Gastroesophageal sphincter (tissue), 4 donors: ENCODE results near the gene ZNHIT3. TPM values are rescaled to one million over a fixed set of nuclear protein-coding genes. Genes with fewer than 3 reads are reported as not detected.

Experiments
- ATAC-seq: fragments of 150-250 bp; one replicate; pipeline ENCODE4 v1.9.1; 2016; ENCODE audit warnings: mild to moderate bottlenecking, moderate library complexity
- H3K27ac ChIP-seq, 4 donors: fragments of 200-600 bp; sonication (generic) in 3 of 4; 1 replicate in 3 of 4; 2 replicates in 1 of 4; pipeline ENCODE4 v1.5.1; 2016 to 2019
- H3K27me3 ChIP-seq: fragments of 200-600 bp; sonication (generic); one replicate; pipeline ENCODE4 v1.5.1; 2019
- H3K36me3 ChIP-seq, 2 donors: fragments of 200-600 bp; sonication (generic); one replicate each; pipeline ENCODE4 v1.5.1; 2019; ENCODE audit warnings: control low read depth in 1 of 2
- H3K4me1 ChIP-seq, 3 donors: fragments of 200-600 bp; sonication (generic); 1 replicate in 2 of 3; 2 replicates in 1 of 3; pipeline ENCODE4 v1.5.1; 2016 to 2019; ENCODE audit warnings: control low read depth in 2 of 3
- H3K4me3 ChIP-seq, 2 donors: fragments of 200-600 bp; sonication (generic); one replicate each; pipeline ENCODE4 v1.5.1; 2019; ENCODE audit warnings: mild to moderate bottlenecking in 1 of 2, moderate library complexity in 1 of 2
- H3K9me3 ChIP-seq, 3 donors: fragments of 200-600 bp; sonication (generic); one replicate each; pipeline ENCODE4 v1.5.1; 2017 to 2019; ENCODE audit warnings: control low read depth in 2 of 3
- CTCF ChIP-seq, 4 experiments: fragments of 200-600 bp in 2 of 4; fragments of 450-650 bp in 2 of 4; sonication (generic) in 1 of 4; IDR thresholded peaks; one replicate each; pipeline ENCODE4 v1.5.1; 2017 to 2019; ENCODE audit warnings: antibody characterized with exemption in 4 of 4, mild to moderate bottlenecking in 2 of 4, moderate library complexity in 2 of 4
- EP300 ChIP-seq: sonication (generic); formaldehyde crosslinking; IDR thresholded peaks from one replicate; pipeline ENCODE4 v1.6.1; 2017; ENCODE audit warnings: antibody characterized with exemption, mild to moderate bottlenecking
- POLR2A ChIP-seq, 2 donors: fragments of 450-650 bp; IDR thresholded peaks; one replicate each; pipeline ENCODE4 v1.6.1; 2017; ENCODE audit warnings: antibody characterized with exemption in 2 of 2, mild to moderate bottlenecking in 2 of 2, moderate library complexity in 1 of 2
- POLR2AphosphoS5 ChIP-seq: sonication (generic); formaldehyde crosslinking; IDR thresholded peaks from one replicate; pipeline ENCODE4 v1.6.1; 2017; ENCODE audit warnings: antibody characterized with exemption
- WGBS, 2 donors: methylation state at CpG; one replicate each; pipeline ENCODE4 v1.1.5; 2018; ENCODE audit warnings: low coverage in 1 of 2; 5-methylcytosine and 5-hydroxymethylcytosine counted together
- total RNA-seq, 4 donors: library from RNA; depleted of rRNA; stranded (reverse); fragments of >200 nt; gene quantifications; one replicate each; pipeline ENCODE4 v1.1.0, GENCODE V29; 2016

The ZNHIT3 gene
- total RNA-seq, 4 donors from 2014 or later = 30.8 to 42.0 (median 36.5) TPM

DNA sequence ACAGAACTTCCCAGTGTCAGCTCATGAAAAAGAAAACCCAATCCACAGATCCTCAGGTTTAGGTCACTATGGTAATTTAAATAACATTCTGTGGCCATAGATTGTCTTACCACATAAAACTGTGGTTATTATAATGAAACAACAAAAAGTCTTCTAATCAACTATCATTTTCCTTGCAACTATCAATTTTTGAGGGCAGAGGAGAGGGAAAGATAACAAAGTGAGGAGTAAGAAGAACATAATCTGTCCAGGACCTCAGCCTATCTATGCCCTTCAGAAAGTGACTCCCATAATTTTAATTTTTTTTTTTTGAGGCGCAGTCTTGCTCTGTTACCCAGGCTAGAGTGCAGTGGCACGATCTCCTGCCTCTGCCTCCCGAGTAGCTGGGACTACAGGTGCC, 54.2 kb downstream of the ZNHIT3 start:
- 96% methylated on average over 3 of the region's 3 CpGs; no CpG with 5 or more reads in 1 of the 2 donors for WGBS, 2 donors
- no peaks in the 10 kb centered on the region for H3K9me3 ChIP-seq
- H3K27me3 ChIP-seq = no peaks in the 10 kb centered on the region
- H3K36me3 ChIP-seq = peaks cover 0 to 24% of the 10 kb centered on the region in 2 donors
- TF ChIP-seq CTCF (IDR thresholded peaks at IDR 0.05) (no peak), POLR2AphosphoS5 (no peak), EP300 (no peak), POLR2A (IDR thresholded peaks at IDR 0.05) (no peak)
- no peak overlapping the region for H3K4me3 ChIP-seq
- ATAC-seq = no peak
- peaks cover 0 to 24% (median 3%) of the 10 kb centered on the region in 3 donors for H3K4me1 ChIP-seq
- no peak overlapping the region for H3K27ac ChIP-seq

- Histone ChIP-seq H3K27me3 (no peaks in the 10 kb centered on the region), H3K4me3 (no peak overlapping the region), H3K9me3 (no peaks in the 10 kb centered on the region), H3K4me1 (peaks cover 0 to 37% (median 14%) of the 10 kb centered on the region in 3 donors), H3K27ac (peak overlapping the region in 1 of 4 donors; percentile 100), H3K36me3 (peaks cover 0 to 26% of the 10 kb centered on the region in 2 donors)
- WGBS, 2 donors = 93 to 95% methylated on average over 8 to 13 of the region's 15 CpGs
- TF ChIP-seq CTCF (IDR thresholded peaks at IDR 0.05) (no peak), POLR2AphosphoS5 (no peak), EP300 (no peak), POLR2A (IDR thresholded peaks at IDR 0.05) (no peak)
- no peak for ATAC-seq
Observed at GRCh38 chr17:36542755-36543154, 56.3 kb downstream of the ZNHIT3 start.

DNA sequence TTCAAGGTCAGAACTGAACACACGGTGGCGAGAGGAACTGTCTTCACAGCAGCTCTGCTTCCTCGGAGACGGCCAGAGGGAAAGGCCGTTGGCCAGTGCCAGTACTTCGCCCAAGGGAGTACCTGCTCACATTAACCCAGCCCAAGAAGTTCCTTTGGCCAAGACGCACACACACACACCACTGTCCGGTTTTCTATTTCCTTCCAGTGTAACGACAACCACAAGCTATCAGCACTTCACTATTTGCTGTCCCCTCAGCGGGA, 57.5 kb downstream of the ZNHIT3 start:
- peak overlapping the region; percentile 71 to 100 for H3K4me3 ChIP-seq
- peaks cover 0 to 50% (median 18%) of the 10 kb centered on the region in 3 donors for H3K4me1 ChIP-seq
- peaks cover 0 to 17% of the 10 kb centered on the region in 2 donors for H3K36me3 ChIP-seq
- peak in 2 of 4 experiments; percentile 21 to 37 for TF ChIP-seq CTCF (IDR thresholded peaks at IDR 0.05)
- peak in 1 of 2 donors; percentile 18 for TF ChIP-seq POLR2A (IDR thresholded peaks at IDR 0.05)
- TF ChIP-seq EP300 = no peak
- no peaks in the 10 kb centered on the region for H3K9me3 ChIP-seq
- no peak for ATAC-seq
- peak overlapping the region; percentile 96 to 100 (median 100) for H3K27ac ChIP-seq
- no peaks in the 10 kb centered on the region for H3K27me3 ChIP-seq
- 0% methylated on average over 4 to 5 of the region's 10 CpGs for WGBS, 2 donors

DNA sequence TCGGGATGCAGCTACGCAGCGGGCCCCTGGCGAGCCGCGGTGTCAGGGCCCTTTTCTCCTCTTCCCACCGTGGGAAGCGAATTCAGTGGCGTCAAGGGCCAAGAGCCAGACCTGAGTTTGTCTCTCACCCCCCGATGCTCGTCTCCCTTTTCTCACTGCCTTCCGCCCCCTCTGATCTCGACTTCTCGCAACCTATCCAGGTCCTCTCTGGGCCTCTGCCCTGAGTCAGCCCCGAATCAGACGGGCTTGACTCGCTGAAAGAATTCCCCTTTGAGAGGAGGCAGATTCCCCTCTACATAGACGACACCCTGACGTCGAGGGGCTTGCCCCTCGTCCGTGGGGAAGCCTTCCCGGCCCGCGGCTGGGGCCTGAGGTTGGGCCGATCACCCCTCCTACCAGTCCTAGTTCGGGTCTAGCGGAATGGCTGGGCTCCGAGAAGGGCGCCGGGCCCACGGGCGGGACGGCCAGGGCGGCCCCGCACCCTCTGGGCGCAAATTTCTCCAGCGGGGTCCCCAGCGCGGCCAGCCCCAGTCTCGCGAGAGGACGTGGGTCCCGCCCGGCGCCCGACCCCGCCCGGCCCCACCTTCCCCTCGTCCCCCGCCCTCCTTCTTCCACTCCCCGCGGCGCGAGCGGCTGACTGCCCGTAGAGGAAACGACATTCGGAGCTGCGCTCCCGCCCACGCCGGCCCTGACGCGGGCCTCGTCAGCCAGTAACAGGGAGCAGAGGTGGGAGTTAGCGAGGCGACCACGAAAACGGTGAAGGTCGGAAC, 58.0 kb downstream of the ZNHIT3 start, which contains the start of gene GGNBP2:
TSS of gene GGNBP2 (plus strand) at position 613 of the 770 bp plus-strand sequence. CDS start 806 bp downstream, outside the sequence.
- Histone ChIP-seq H3K27ac (peak within 1 kb of the TSS; percentile 96 to 100 (median 100)), H3K9me3 (no peaks in the 10 kb centered on the region), H3K4me3 (peak within 1 kb of the TSS; percentile 71 to 100), H3K36me3 (peaks cover 0 to 17% of the 10 kb centered on the region in 2 donors), H3K4me1 (peaks cover 0 to 55% (median 18%) of the 10 kb centered on the region in 3 donors), H3K27me3 (no peaks in the 10 kb centered on the region)
- ATAC-seq = peak; percentile 81
- WGBS, 2 donors = 0% methylated on average over 17 of the region's 71 CpGs; no CpG with 5 or more reads in 1 of the 2 donors
- TF ChIP-seq POLR2A (IDR thresholded peaks at IDR 0.05) (peak; percentile 77 to 90), EP300 (no peak), CTCF (IDR thresholded peaks at IDR 0.05) (no peak), POLR2AphosphoS5 (peak; percentile 93)

DNA sequence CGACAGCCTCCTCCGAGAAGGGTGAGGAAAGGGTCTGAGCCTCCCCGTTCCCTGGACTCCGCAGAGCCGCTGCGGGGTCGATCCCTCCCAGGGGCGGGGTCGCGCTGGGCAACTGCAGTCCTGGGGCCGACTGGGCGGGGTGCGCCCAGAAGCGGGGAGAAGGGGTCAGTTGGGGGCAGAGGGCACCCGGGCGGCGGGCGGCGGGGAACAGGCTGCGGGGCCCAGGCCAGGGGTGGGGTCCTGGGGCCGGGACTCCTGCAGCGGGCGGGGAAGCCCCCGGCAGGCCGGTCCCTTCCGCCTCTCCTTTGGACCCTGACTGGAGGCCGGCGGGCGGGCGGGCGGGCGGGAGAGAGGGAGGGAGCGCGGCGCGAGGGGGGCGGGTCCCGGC, 58.6 kb downstream of the ZNHIT3 start:
- H3K27me3 ChIP-seq = no peaks in the 10 kb centered on the region
- H3K4me3 ChIP-seq = peak overlapping the region; percentile 71 to 100
- H3K36me3 ChIP-seq = peaks cover 0 to 17% of the 10 kb centered on the region in 2 donors
- peak; percentile 71 for ATAC-seq
- no CpG with 5 or more reads among the region's 38 CpGs for WGBS, 2 donors
- no peaks in the 10 kb centered on the region for H3K9me3 ChIP-seq
- TF ChIP-seq POLR2A (IDR thresholded peaks at IDR 0.05) = no peak
- TF ChIP-seq CTCF (IDR thresholded peaks at IDR 0.05) = no peak
- no peak for TF ChIP-seq POLR2AphosphoS5
- no peak for TF ChIP-seq EP300
- peaks cover 0 to 60% (median 18%) of the 10 kb centered on the region in 3 donors for H3K4me1 ChIP-seq
- H3K27ac ChIP-seq = peak overlapping the region; percentile 96 to 100 (median 100)
